HEK293T (cell line): ENCODE data around the gene APLNR.

ENCODE experiments used
- ARNT ChIP-seq: fragments of 450-650 bp; IDR thresholded peaks from 2 replicates; pipeline ENCODE4 v1.6.1; 2017; ENCODE audit warnings: mild to moderate bottlenecking
- FOXM1 ChIP-seq: fragments of 450-650 bp; IDR thresholded peaks from 2 replicates; pipeline ENCODE4 v1.6.1; 2017; ENCODE audit warnings: mild to moderate bottlenecking, borderline replicate concordance
- HDGF ChIP-seq: fragments of 450-650 bp; IDR thresholded peaks from 2 replicates; pipeline ENCODE4 v1.6.1; 2017; ENCODE audit warnings: antibody characterized with exemption, borderline replicate concordance
- LEF1 ChIP-seq: fragments of 450-650 bp; IDR thresholded peaks from 2 replicates; pipeline ENCODE4 v1.6.1; 2017; ENCODE audit warnings: mild to moderate bottlenecking, borderline replicate concordance
- SUZ12 ChIP-seq: fragments of 450-650 bp; IDR thresholded peaks from 2 replicates; pipeline ENCODE4 v1.6.1; 2016; ENCODE audit warnings: mild to moderate bottlenecking
- TARDBP ChIP-seq: fragments of 450-650 bp; IDR thresholded peaks from 2 replicates; pipeline ENCODE4 v1.6.1; 2016

DNA sequence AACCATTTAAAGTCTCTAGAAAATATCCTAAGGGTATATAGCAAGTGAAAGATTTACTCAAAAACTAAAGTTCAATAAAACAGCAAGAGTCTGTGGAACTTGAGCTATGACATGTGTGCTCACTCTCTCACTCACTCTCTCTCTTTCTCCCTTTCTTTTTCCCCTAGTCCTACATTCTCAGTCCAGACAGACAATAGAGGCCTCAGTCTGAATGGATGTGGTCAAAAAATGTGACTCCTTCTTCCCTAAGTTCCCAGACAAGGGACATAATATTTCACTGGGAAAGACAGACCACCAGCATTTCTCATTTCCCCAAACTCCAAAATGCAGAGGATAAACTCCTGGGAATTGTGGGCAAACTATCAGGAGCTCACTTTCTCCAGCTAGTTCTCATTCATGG, 17.6 kb upstream of the APLNR start:
- TF ChIP-seq FOXM1 (no peak), SUZ12 (no peak), LEF1 (no peak), TARDBP (no peak), ARNT (no peak), HDGF (no peak)
